ENCODE results near the gene NUDT15.

NUDT15 gene

DNA sequence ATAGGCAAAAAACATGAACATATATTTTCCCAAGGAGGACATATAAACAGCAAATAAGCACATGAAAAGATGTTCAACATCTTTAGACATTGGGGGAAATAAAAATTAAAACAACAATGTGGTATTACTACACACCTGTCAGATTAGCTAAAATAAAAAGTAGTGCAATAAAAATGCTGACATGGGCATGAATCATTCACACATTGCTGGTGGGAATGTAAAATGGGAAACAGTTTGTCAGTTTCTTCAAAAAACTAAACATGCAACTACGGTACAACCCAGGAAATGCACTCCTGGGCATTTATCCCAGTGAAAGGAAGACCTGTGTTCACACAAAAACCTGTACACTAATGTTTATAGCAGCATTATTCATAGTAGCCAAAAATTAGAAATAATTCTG lies 31.1 kb upstream of the NUDT15 start:
- Histone ChIP-seq H2AFZ (ENCODE audit: low read depth, low read length) (no peak overlapping the region), H3K36me3 (ENCODE audit: insufficient read depth, low read length) (no peaks in the 10 kb centered on the region), H3K27me3 (ENCODE audit: insufficient read depth, low read length, poor library complexity) (no peaks in the 10 kb centered on the region), H3K27ac (ENCODE audit: low read length) (no peak overlapping the region), H3K79me2 (ENCODE audit: insufficient read depth, low read length) (no peaks in the 10 kb centered on the region), H3K9ac (ENCODE audit: low read depth, low read length) (no peak overlapping the region), H3K4me2 (ENCODE audit: insufficient read depth, low read length) (no peak overlapping the region), H3K4me3 (ENCODE audit: low read depth in 1 of 2, low read length in 2 of 2) (no peak overlapping the region), H4K20me1 (ENCODE audit: insufficient read depth, low read length) (no peaks in the 10 kb centered on the region), H3K4me1 (ENCODE audit: insufficient read depth, low read length) (peaks cover 8% of the 10 kb centered on the region), H3K9me3 (ENCODE audit: insufficient read depth, low read length, severe bottlenecking) (no peaks in the 10 kb centered on the region)
- TF ChIP-seq, protein P1, sequence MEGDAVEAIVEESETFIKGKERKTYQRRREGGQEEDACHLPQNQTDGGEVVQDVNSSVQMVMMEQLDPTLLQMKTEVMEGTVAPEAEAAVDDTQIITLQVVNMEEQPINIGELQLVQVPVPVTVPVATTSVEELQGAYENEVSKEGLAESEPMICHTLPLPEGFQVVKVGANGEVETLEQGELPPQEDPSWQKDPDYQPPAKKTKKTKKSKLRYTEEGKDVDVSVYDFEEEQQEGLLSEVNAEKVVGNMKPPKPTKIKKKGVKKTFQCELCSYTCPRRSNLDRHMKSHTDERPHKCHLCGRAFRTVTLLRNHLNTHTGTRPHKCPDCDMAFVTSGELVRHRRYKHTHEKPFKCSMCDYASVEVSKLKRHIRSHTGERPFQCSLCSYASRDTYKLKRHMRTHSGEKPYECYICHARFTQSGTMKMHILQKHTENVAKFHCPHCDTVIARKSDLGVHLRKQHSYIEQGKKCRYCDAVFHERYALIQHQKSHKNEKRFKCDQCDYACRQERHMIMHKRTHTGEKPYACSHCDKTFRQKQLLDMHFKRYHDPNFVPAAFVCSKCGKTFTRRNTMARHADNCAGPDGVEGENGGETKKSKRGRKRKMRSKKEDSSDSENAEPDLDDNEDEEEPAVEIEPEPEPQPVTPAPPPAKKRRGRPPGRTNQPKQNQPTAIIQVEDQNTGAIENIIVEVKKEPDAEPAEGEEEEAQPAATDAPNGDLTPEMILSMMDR (IDR thresholded peaks at IDR 0.05; ENCODE audit: borderline replicate concordance, extremely low read depth, low read length, poor library complexity, severe bottlenecking) = no peak
- no peak for TF ChIP-seq EZH2 (IDR thresholded peaks at IDR 0.05; ENCODE audit: borderline replicate concordance, low read depth, low read length, severe bottlenecking)
- no peak for DNase-seq
- ATAC-seq (ENCODE audit: insufficient read depth, low read depth) = no peak

DNA sequence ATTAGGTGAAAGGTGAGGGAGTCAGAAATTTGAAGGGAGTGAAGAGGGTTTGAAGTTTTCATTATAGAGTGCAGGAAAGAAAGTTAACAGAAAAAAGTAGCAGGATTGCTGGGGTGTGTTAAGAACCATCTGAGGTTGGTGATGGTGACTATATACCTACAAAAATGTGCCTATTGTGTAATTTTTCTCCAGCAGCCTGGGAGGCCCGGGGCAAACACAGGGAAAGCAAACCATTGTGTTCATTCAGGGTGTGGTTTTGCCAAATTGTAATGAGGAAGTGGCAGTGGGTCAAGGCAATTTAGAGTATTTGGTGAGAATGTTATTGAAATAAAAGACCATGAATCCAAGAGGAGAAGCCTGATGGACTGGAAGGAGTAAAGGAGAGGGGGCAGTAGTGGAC lies 28.2 kb upstream of the NUDT15 start:
- H3K36me3 ChIP-seq (ENCODE audit: insufficient read depth, low read length) = peaks cover 2% of the 10 kb centered on the region; the same call in 1 of the 2 replicates
- H3K4me1 ChIP-seq (ENCODE audit: insufficient read depth, low read length) = no peaks in the 10 kb centered on the region
- H2AFZ ChIP-seq (ENCODE audit: low read depth, low read length) = no peak overlapping the region
- no peak overlapping the region for H3K4me3 ChIP-seq (ENCODE audit: low read depth in 1 of 2, low read length in 2 of 2)
- H3K9ac ChIP-seq (ENCODE audit: low read depth, low read length) = no peak overlapping the region
- no peak for DNase-seq
- TF ChIP-seq, protein P1 (IDR thresholded peaks at IDR 0.05; ENCODE audit: borderline replicate concordance, extremely low read depth, low read length, poor library complexity, severe bottlenecking) = no peak
- no peak for TF ChIP-seq EZH2 (IDR thresholded peaks at IDR 0.05; ENCODE audit: borderline replicate concordance, low read depth, low read length, severe bottlenecking)
- H4K20me1 ChIP-seq (ENCODE audit: insufficient read depth, low read length) = no peaks in the 10 kb centered on the region
- H3K9me3 ChIP-seq (ENCODE audit: insufficient read depth, low read length, severe bottlenecking) = no peaks in the 10 kb centered on the region
- H3K79me2 ChIP-seq (ENCODE audit: insufficient read depth, low read length) = no peaks in the 10 kb centered on the region
- H3K4me2 ChIP-seq (ENCODE audit: insufficient read depth, low read length) = no peak overlapping the region
- H3K27me3 ChIP-seq (ENCODE audit: insufficient read depth, low read length, poor library complexity) = no peaks in the 10 kb centered on the region
- no peak for ATAC-seq (ENCODE audit: insufficient read depth, low read depth)
- H3K27ac ChIP-seq (ENCODE audit: low read length) = no peak overlapping the region

DNA sequence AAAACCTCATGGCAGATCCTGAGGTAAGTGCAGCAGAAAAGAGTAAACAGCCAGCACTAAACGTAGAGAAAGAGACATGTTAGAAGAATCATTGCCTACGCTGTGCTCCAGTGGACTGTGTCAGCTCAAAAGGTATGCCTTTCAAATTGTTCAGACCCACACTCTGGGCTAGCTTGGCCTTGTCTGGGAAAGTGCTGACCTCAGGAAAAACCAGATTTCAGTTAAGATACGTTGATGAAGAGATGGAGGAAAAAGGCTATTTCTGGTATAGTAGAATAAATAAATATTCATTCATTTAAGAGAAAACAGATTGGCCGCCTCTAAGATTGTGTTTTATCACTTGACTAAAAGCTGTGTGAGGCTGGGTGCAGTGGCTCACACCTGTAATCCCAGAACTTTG lies 26.8 kb upstream of the NUDT15 start:
- Histone ChIP-seq H3K4me3 (ENCODE audit: low read depth in 1 of 2, low read length in 2 of 2) (no peak overlapping the region), H3K27me3 (ENCODE audit: insufficient read depth, low read length, poor library complexity) (no peaks in the 10 kb centered on the region), H3K79me2 (ENCODE audit: insufficient read depth, low read length) (no peaks in the 10 kb centered on the region), H3K4me1 (ENCODE audit: insufficient read depth, low read length) (no peaks in the 10 kb centered on the region), H2AFZ (ENCODE audit: low read depth, low read length) (no peak overlapping the region), H3K4me2 (ENCODE audit: insufficient read depth, low read length) (no peak overlapping the region), H3K36me3 (ENCODE audit: insufficient read depth, low read length) (peaks cover 2% of the 10 kb centered on the region; the same call in 1 of the 2 replicates), H3K9ac (ENCODE audit: low read depth, low read length) (no peak overlapping the region), H3K27ac (ENCODE audit: low read length) (no peak overlapping the region), H4K20me1 (ENCODE audit: insufficient read depth, low read length) (no peaks in the 10 kb centered on the region), H3K9me3 (ENCODE audit: insufficient read depth, low read length, severe bottlenecking) (no peaks in the 10 kb centered on the region)
- ATAC-seq (ENCODE audit: insufficient read depth, low read depth) (no peak), DNase-seq (no peak)
- TF ChIP-seq EZH2 (IDR thresholded peaks at IDR 0.05; ENCODE audit: borderline replicate concordance, low read depth, low read length, severe bottlenecking) = no peak
- TF ChIP-seq, protein P1 (IDR thresholded peaks at IDR 0.05; ENCODE audit: borderline replicate concordance, extremely low read depth, low read length, poor library complexity, severe bottlenecking) = no peak

- Histone ChIP-seq H3K79me2 (ENCODE audit: insufficient read depth, low read length) (no peaks in the 10 kb centered on the region), H4K20me1 (ENCODE audit: insufficient read depth, low read length) (no peaks in the 10 kb centered on the region), H3K4me2 (ENCODE audit: insufficient read depth, low read length) (no peak overlapping the region), H3K9ac (ENCODE audit: low read depth, low read length) (no peak overlapping the region), H3K27me3 (ENCODE audit: insufficient read depth, low read length, poor library complexity) (no peaks in the 10 kb centered on the region), H3K27ac (ENCODE audit: low read length) (no peak overlapping the region), H3K4me3 (ENCODE audit: low read depth in 1 of 2, low read length in 2 of 2) (no peak overlapping the region), H3K4me1 (ENCODE audit: insufficient read depth, low read length) (no peaks in the 10 kb centered on the region), H2AFZ (ENCODE audit: low read depth, low read length) (no peak overlapping the region), H3K9me3 (ENCODE audit: insufficient read depth, low read length, severe bottlenecking) (no peaks in the 10 kb centered on the region), H3K36me3 (ENCODE audit: insufficient read depth, low read length) (peaks cover 2% of the 10 kb centered on the region; the same call in 1 of the 2 replicates)
- ATAC-seq (ENCODE audit: insufficient read depth, low read depth) = no peak
- DNase-seq = no peak
- no peak for TF ChIP-seq EZH2 (IDR thresholded peaks at IDR 0.05; ENCODE audit: borderline replicate concordance, low read depth, low read length, severe bottlenecking)
- TF ChIP-seq, protein P1 (IDR thresholded peaks at IDR 0.05; ENCODE audit: borderline replicate concordance, extremely low read depth, low read length, poor library complexity, severe bottlenecking) = no peak
Observed at GRCh38 chr13:48012668-48013067, 24.9 kb upstream of the NUDT15 start.
